Left kidney (tissue), 2 donors: ENCODE data around the gene HOXA13. TPM values are rescaled to one million over a fixed set of nuclear protein-coding genes. Genes with fewer than 3 reads are reported as not detected.

Experiments used
- DNase-seq: peaks from one replicate; pipeline ENCODE4 v3.0.0-alpha.2; 2013
- polyA plus RNA-seq: library from polyadenylated mRNA; unstranded; fragments of 120-200 nt; gene quantifications from one replicate; pipeline ENCODE4 v1.2.1, GENCODE V29; 2013; ENCODE audit not compliant: insufficient read length

HOXA13 gene
- polyA plus RNA-seq, 1 donor: not detected

DNA sequence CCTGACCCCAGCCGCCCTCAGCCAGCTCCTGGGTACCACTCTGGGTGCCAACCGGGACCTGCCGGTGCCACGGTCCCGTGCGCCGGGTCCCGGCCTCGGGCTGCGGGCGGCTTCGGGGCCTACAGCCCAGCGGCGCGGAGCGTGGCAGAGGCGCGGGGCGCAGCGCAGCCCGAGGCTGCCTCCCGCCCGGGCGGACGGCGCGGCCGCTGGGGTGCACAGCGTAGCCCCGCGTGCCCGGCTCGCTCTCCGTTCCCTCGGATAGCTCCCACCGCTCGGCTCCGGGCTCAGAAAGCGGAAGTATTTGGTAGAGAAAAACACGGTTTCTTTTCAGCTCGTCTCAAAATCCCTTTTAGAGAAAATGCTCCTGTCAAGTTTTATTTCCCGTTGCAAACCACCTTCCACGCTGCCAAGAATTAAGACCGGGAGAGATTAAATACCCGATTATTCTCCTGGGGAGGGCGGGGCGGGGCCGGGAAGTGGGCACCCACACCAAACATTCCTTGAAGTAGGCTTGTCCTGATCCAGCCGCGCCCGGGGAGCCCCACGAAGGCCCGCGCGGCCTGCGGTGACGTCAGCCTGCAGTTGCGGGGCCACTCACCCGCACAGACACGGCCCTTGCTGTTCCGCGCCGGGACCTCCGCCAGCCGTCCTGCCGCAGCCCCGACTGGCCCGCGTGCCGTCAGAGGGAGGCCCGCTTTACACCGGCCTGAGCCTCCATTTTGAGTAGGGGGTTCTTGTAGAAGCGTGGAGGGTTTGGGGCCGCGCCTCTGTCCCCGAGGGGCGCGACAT is 7.2 kb downstream of the HOXA13 start:
- no peak for DNase-seq

DNA sequence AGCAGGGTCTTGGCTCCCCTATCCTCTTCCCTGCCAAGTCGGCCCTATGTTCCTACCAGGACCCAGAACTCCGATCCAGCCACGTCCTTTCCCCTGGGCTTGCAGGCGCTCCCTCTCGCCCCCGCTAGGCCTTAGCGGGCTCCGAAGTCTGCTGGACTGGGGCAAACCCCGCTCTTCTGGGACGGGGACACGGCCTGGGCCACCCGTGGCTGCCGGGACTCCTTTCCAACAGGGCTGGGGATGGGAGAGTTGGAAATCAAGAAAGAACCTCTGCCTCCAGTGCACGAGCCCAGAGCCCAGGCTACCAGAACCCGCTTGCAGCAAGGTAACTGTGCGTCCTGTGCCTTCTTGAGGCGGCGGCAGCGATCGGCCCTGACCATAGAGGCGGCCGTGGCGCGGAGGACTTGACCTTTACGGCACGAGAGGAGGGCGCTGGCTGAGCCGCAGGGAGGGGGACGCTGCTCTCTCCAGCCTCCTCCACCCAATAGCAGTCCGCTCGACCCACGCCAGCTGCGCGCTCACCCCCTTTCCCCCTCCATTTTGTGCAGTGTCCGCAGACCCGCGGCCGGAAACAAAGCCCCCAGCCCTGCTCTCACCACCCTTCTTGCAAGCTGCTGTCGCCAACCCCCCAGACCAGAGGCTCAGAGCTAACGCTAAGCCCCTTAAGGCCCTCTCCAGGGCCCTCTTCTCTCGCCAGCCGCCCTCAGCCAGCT is 7.9 kb downstream of the HOXA13 start:
- no peak for DNase-seq

DNA sequence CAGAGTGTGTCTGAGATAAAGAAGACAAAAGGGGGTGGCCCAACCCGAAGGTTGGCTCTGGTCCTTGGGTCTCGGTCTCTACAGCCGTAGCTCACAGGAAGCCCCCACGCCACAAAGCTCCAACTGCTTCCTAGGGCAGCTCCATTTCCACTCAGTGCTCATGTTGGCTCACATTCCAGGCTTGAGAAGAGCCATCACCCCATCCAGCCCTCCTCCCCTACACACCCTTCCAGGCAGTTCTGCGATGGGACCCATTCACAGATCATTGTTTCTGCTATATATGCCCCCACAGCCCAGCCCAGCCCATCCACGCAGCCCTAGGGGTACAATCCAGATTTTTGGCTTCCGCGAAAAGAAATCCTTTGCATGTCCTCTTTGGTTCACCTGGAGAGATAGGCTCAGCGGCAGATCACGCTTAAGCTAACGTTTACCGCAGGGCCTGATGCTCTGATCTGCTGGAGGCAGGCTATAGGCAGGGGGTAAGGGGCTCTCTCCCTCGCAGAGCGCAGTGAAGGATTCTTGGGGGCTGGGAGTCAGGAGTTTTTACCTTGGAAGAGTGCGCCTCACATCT is 8.6 kb downstream of the HOXA13 start:
- DNase-seq: no peak

DNA sequence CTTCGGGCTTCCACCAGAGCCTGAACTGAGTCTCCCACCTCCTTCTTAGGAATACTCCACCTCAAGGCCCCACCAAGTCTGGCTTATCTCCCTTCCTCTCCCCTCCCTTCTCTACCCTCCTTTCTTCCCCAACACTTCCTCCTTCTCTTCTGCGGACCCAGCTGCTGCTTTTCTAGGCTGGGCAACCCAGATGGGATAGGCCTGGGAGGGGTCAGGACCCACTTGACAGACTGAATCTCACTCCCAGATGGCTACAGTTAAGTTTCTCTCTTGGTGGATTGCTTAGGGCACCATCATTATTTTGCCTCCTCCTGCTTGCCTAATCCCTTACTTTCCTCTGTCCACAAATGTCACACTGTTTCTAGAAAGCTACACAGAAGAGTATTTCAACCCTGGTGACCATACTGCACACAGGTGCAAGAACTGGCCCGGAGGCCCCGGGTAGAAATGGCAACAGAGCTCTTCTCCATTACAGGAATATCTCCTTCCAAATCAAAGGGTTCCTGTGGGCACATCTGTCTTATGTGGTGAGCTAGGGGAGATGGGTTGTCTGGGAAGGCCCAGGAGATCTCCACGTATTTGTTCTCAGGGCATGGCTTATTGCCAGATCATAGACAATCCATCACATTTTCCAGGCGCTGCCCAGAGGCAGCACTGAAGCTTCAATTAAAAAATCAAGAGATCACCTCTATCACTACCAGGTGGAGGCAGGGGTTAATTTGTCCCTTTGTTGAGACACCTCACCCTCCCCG is 9.7 kb downstream of the HOXA13 start:
- no peak for DNase-seq

DNA sequence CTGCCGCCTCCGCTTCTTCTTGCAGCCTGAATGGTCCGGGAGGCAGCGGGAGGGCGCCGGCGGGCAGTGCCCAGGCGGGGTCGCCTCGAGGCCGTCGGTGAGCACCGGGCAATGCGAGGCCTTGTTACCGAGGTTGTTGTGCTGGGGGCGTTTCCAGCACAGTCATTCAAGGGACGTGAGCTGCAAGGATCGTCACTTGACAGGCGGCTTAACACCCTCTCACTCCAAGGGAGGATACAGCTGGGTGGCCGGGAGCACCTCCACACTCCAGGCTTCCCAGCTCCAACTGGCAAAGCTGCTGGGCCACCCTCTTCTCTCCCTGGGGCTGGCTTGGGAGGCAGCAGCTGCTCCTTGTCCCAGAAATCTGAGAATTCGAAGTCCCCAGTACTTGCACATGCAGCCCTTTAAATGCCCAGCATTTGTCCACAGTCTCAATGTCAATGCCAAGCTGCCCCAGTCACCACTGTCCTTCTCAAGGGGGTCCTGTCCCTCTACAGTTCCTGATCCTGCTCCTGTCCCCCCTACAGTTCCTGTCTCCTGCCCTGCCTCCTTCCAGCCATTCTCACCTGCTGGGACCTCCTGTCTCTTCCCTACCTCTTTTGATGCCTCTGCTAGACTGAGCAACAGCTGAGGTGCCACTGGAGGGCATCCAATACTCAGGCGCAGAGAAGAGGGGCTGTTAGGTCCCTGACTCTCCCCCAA is 10.4 kb downstream of the HOXA13 start:
- no peak for DNase-seq

DNA sequence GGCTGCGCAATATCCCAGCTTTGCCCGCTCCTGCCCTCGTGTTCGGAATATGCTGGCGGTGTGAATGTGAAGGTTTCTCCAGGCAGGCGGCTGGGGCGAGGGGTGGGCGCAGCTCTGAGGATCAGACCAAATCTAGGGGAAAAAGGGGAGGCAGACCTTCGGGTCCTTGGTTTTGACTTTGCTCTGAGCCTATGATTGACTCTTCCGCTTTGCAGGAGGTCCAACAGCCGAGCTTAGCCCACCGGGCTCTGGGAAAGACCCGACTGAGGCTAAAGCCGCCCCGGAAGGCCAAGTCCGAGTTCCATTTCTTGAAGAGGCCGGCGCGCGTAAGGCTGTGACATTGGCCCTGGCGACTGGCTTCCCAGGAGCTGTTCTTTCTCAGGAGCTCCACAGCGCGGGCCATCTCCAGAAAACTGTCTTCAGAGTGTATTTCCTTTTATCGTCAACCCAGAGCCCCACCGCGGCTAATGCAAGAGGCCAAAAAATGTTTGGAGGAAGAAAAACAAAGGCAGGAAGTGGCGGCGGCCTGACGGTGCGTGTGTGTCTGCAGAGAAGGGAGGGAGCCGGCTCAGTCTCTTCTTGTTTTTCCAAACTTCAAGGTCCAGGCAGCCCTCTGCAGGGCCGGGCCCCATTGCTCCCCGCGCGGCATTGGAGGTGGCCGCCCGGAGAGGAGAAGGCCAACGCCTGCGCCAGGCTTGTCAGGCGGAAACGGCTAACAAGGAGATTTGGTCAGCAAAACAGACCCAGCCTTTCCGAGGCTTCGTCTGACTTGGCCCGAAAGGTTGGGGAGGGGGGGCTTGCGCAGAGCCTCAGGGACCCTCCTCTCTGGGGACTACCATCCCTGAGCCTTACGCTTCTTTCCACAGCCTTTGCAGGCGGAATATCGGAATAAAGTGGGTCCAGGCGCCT is 11.3 kb downstream of the HOXA13 start:
- DNase-seq: no peak

DNA sequence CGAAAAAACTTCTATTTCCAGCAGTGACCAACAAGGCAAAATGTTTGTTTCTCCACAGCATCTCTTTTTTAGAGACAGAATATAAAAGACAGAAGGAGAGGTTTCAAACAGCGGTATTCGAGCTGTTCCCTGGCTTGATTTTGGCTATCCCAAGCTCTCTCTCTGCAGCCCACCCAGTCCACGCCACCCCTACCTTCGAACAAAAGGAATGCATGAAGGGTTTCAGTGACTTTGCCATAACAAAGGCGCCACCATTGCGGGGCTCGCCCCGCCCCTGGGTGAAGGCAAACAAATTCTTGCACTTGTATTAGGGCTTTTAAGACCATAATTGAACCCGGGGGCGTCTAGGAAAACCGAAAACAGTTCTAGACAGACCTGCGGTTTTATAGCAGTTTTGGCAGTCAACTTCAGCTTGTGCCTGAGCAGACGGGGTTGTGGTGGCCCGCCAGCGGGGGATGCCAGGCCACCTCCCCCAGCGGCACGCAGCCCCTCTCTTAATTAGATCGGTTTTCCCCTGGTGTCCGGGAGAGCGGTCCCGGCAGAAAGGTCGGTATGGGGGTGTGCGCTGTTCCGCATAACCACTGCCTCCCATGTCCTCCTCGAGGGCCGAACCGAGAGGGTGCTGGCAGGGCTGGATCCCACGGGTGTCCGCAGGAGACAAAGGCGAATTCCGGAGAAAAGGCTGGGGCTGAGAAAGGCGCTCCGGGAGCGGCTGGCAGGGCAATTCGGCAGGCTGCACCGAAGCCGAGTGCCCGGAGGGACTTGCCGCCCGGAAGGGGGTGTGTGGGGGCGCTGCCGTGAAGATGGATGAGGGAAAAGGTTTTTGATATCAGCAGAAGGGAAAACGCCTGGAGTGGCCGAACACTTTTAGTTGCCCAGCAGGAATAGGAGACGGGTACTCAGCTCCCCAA is 12.2 kb downstream of the HOXA13 start:
- no peak for DNase-seq

DNA sequence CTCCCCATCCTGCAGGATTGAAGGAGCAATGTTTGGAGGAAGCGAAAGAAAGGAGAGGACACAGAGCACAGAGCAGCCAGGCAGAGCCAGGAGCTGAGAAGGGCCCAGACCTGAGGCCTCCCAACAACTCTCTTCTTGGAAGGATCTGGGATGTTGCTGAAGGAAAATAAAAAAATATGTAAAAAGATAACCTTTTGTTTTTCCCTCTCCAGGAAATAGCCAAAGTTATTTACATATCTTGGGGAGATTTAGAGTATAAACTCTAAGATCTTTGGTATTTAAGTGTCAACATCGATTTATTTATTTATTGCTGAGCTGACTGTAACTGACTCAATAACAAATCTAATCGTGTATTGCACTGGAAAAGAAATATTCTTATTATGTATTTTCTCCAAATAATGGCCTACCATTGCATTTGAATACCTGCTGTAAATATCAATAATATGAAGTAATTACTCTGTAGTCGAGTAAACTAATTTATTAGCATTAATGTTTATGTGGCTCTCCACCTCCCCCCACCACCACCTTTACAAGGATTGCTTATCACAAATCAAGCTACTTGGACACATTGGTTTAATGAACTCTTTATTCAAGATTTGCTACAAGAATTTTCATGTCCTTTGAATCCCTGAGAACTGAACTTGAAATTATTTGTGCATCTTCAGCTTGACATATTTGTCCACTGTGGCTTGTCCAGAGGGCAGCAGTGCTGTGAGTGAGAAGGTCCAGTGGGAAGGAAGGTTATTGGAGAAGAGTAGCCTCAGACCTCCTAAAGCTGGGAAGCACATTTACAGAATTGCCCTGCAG is 13.0 kb downstream of the HOXA13 start:
- DNase-seq: no peak

DNA sequence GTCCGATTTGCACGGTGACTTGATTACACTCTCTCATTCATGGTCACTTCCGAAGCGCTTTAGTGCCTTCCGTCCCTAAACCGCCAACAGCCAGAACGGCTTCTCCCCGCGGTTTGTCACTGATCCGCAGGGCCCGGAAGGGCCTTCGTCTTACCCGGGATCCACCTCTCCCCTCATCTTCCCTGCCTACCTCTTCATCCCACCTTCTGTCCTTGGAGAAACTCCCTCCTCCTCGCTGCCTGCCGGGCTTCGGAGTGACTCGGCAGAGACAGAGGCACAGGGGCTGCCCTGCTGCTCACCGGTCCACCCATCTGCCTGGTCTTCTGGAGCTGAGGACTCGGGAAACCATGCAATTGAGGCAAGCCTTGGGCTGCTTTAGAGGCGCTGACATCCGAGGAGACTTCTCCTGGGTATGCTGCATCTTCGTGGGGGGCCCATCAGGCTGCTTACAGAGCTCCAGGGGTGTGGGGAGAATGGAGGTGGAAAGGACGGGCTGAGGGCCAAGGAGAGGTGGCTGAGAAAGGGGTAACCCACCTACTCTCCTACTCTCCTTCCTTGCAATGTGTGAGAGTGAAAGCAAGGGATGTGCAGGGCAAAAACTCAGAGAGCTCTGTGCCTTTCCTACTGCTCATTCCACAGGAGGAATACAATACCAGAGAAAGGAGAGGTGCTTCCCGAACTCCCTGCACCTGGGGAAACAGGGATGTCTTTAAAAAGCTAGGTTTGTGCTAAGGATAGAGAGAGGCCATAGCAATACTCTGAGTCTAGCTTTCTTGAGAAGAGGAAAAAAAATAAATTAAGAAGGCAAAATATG is 13.8 kb downstream of the HOXA13 start:
- no peak for DNase-seq

DNA sequence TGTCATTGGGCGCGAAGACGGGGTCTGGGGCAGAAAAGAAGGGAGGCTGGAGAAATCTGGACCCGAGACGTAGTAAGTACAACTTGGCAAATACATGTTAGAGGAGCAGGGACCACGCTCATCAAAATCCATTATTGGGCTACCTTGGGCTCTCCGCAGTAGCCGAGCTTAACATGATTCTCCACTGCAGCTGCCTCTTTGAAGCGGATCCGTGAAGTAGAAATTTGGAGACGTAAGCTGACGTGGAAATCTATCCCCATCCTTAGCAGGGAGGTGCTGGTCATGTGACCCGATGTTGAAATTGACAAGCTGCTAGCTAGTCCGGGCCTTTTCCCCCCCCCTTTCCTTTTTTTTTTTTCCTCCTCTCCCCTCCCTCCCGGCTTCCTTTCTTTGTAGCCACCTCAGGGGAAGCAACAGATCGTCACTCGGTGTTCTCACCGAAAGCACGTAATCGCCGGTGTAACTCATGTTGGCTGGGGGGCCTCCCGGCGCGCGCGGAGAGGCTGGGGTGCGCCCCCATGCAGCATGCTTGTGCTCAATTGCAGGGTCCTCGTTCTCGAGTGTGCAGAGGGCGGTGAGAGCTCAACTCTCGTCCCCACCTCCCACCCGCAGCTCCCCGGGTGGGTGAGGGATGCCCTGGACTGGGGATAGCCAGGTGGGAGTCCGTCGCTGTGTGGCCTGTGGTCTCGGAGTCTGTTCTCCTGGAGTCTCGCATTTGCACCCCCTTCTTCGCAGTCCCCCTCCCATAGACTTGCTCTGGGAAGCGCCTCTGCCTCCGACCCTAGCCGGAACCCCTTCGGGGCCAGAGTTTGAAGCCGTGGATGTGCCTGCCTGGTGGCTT is 14.7 kb downstream of the HOXA13 start, which contains the start of gene HOXA11:
Gene HOXA11 (minus strand): TSS at position 220 of the 841 bp plus-strand sequence. CDS start 88 bp downstream, at position 132.
- DNase-seq: peak; percentile 96

DNA sequence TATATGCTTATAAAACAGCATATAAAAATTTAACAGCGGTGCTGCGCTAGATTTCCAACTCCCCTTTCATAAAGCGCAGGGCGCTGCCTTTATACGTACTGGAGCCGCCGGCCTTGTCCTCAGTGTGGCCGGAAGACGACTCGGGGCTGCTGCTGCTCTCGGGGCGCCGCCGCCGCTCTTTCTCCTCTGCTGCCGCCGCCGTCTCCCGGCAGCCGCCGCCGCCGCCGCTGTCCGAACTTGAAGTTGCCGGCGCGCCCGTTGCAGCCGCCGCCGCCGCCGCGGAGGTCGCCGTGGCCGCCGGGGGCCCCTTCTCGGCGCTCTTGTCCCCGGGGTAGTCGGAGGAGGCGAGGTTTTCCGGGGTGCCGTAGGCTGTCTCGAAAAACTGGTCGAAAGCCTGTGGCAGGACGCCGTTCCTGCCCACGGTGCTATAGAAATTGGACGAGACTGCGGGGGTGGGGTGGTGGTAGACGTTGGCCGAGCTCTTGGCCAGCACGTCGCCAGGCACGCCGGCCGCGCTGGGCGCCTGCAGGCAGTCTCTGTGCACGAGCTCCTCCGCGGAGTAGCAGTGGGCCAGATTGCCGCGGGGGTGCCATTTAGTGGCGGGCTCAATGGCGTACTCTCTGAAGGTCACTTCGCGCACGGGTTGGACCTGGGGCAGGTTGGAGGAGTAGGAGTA is 15.4 kb downstream of the HOXA13 start:
- DNase-seq: no peak

DNA sequence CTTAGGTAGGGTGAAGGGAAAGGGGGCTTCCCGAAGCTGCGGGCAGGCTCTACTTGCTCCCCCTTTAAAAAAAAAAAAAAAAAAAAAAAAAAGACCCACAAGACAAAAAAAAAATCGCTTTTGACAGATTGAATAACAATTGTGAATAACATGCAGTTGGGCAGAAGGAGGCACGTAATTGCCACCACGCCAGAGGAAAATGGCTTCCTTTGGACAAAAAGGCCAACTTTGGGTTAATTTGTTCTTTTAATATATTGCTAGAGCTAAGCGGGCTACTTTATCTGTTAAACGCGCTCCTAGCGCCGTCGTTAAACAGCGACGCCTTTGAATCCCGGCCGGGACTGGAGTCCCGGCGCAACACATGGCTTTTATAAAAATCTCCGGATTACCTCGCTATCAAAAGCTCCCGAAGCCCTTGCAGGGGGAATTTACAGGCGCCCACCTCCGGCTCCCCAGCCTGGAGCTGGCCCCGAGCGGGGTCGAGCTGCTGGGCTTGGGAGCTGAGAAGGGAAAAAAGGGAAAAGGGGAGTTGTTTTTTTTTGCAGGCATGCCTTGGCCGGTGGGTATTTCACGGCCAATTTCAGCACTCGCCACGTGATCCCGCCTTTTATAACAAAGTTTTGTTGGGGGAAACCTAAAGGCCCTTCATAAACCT is 16.1 kb downstream of the HOXA13 start:
- no peak for DNase-seq

DNA sequence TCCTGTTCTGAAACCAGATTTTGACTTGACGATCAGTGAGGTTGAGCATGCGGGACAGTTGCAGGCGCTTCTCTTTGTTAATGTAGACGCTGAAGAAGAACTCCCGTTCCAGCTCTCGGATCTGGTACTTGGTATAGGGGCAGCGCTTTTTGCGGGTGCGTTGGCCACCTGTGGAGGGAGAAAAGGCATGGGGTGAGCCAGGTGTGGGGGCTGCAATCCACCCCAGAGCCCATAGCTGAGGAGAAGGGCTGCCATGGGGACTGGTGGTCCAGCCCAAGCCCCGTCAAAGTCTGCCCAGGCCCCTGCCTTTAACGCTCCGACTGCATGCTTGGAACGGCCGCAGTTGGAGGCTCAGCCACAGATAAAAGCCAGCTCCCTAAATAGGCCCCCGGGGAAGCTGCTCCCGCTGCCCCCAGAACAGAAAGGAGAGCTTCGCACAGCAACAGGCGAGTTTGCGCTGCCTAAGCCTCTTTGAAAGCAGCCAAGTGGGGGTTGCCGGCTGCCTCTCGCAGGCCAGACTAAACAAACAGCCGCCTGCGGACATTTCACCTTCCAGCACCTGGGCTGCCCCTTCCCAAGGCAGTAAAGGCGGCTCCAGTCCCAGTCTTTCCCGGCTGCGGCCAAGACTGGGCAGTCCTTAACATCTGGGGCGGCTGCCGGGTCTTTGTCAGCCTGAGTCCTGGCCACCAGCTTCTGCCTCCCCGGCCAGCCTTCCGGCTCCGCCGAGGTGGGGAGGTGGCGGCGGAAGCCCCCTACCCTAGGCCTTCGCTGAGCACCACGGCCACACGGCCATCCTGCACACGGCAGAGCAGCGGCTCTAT is 16.8 kb downstream of the HOXA13 start:
- DNase-seq: no peak

DNA sequence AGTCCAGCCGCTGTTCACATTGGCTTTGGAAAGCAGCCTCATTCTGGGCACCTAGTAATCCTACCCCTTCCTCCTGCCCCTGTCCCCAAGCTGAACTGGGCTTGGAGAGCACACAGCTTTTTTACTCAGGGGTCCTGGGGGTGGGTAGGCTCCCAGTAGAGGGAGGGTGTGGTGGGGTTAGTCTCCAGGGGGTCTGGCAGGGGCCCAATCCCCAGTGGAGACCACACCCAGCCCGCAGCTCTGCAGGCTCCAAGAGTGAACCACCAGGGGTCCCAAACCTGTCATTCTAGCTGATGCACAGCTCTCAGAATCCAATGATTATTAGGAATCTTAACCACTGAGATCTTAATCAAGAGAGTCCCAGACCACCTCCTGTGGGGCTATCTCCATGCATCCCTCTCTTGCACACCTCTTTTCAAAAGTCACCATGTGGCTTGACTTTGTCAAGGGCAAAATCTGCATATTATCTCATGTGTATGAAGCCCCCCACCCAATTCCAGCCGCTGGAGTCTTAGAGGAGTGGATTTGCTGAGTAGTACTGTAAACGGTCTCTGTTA is 17.5 kb downstream of the HOXA13 start:
- no peak for DNase-seq
